Aorta (tissue), 5 donors: ENCODE measurements around the gene CSH2. TPM values are rescaled to one million over a fixed set of nuclear protein-coding genes. Genes with fewer than 3 reads are reported as not detected.
"Not testable (repeated sequence)": the region's sequence is repeated elsewhere in the genome, so short reads cannot be mapped to it uniquely, and the experiment has no call there.

Experiments used
- ATAC-seq: fragments of 200-7000 bp; cut with Tn5 transposase; one replicate; pipeline ENCODE4 v1.9.1; 2022; ENCODE audit warnings: moderate library complexity; ENCODE audit not compliant: low FRiP score
- DNase-seq, 2 donors: peaks; one replicate each; pipeline ENCODE4 v3.0.0-alpha.2; 2020
- H3K27ac ChIP-seq, 2 donors: one replicate each; pipeline ENCODE4 v1.5.1; 2013; ENCODE audit warnings: low read length in 2 of 2, mild to moderate bottlenecking in 2 of 2, moderate library complexity in 2 of 2, control low read depth in 1 of 2, inconsistent platforms in 1 of 2, low read depth in 1 of 2
- H3K27me3 ChIP-seq, 2 donors: one replicate each; pipeline ENCODE4 v1.6.1; 2013; ENCODE audit warnings: control low read depth in 1 of 2, low read length in 1 of 2, mild to moderate bottlenecking in 1 of 2, moderate library complexity in 1 of 2; ENCODE audit not compliant: insufficient read depth in 2 of 2, control insufficient read depth in 1 of 2
- H3K36me3 ChIP-seq, 2 donors: one replicate each; pipeline ENCODE4 v1.6.1; 2013; ENCODE audit warnings: control low read depth in 1 of 2, low read length in 1 of 2, mild to moderate bottlenecking in 1 of 2; ENCODE audit not compliant: insufficient read depth in 2 of 2, control insufficient read depth in 1 of 2
- H3K4me1 ChIP-seq, 2 donors: one replicate each; pipeline ENCODE4 v1.6.1; 2013; ENCODE audit warnings: low read length in 2 of 2, control low read depth in 1 of 2, mild to moderate bottlenecking in 1 of 2, moderate library complexity in 1 of 2; ENCODE audit not compliant: insufficient read depth in 2 of 2, control insufficient read depth in 1 of 2
- H3K4me3 ChIP-seq, 2 donors: one replicate each; pipeline ENCODE4 v1.5.1; 2013; ENCODE audit warnings: low read length in 2 of 2, control low read depth in 1 of 2, mild to moderate bottlenecking in 1 of 2
- H3K9me3 ChIP-seq: one replicate; pipeline ENCODE4 v1.6.1; 2013; ENCODE audit warnings: mild to moderate bottlenecking, low read length; ENCODE audit not compliant: control insufficient read depth
- WGBS, 2 donors: extraction: QIAGEN DNeasy Blood & Tissue Kit; methylation state at CpG; one replicate each; pipeline ENCODE4 v1.1.7; 2013; 5-methylcytosine and 5-hydroxymethylcytosine counted together
- intact Hi-C, 2 donors: fragments of 100-400 bp; cut with DNase I; formaldehyde crosslinking; loops; one replicate each; pipeline versions ENCODE4 v1.14.2 to v1.15.0; 2022
- polyA plus RNA-seq, 2 donors: library from polyadenylated mRNA; stranded (reverse); fragments of 200-250 nt; gene quantifications; one replicate each; pipeline ENCODE4 v1.2.3, GENCODE V29; 2013
- total RNA-seq, 2 donors: library from RNA; stranded (reverse); fragmentation: NEBNext Ultra II Directional; extraction: Animal tissue kit (Norgen Biotek cat#: 25700); gene quantifications; one replicate each; pipeline ENCODE4 v1.2.1, GENCODE V29; 2021
- donor health status: healthy with polysubstance abuse.
- donor health status: Bipolar disorder and iron deficiency.
- donor health status: DM: no; HTN: no; CAD: no.
- donor health status: DM: no; HTN: no; CAD: no.
- donor health status: DM: yes; HTN: yes; CAD: no.

CSH2 gene
- total and polyA plus RNA-seq, 4 donors: not detected

- H3K9me3 ChIP-seq: no peaks in the 10 kb centered on the region
- intact Hi-C loops: loop anchor here (5.0 to 10.0 kb wide), 3 partner anchors 108 to 216 kb away; partner anchors contain the start of genes ERN1 (in 1 of the 2) and ICAM2 (in 1 of the 2)
- H3K27ac ChIP-seq: no peak overlapping the region
- H3K27me3 ChIP-seq: no peaks in the 10 kb centered on the region
- 77 to 80% methylated on average over 12 of the region's 12 CpGs for WGBS, 2 donors
- no peaks in the 10 kb centered on the region for H3K4me1 ChIP-seq
- DNase-seq (peak; percentile 29 to 34), ATAC-seq (no peak)
- no peak overlapping the region for H3K4me3 ChIP-seq
- no peaks in the 10 kb centered on the region for H3K36me3 ChIP-seq
Observed at GRCh38 chr17:63916566-63917185, 43.2 kb upstream of the CSH2 start.

GRCh38 chr17:63915753-63916152, 42.3 kb upstream of the CSH2 start:
- H3K9me3 ChIP-seq, H3K4me1 ChIP-seq, H3K4me3 ChIP-seq, H3K27ac ChIP-seq, H3K27me3 ChIP-seq, ATAC-seq, H3K36me3 ChIP-seq: not testable (repeated sequence)
- peak; percentile 3 to 30 for DNase-seq
- WGBS, 2 donors: 79 to 80% methylated on average over 10 of the region's 10 CpGs
- intact Hi-C loops: loop anchor here (5.0 to 10.0 kb wide), 3 partner anchors 109 to 217 kb away; partner anchors contain the start of genes ERN1 (in 1 of the 2) and ICAM2 (in 1 of the 2)

GRCh38 chr17:63914471-63914870, 41.0 kb upstream of the CSH2 start:
- peak; percentile 29 to 61 for DNase-seq
- Histone ChIP-seq H3K27me3 (no peaks in the 10 kb centered on the region), H3K36me3 (no peaks in the 10 kb centered on the region), H3K9me3 (no peaks in the 10 kb centered on the region), H3K27ac (no peak overlapping the region), H3K4me1 (no peaks in the 10 kb centered on the region), H3K4me3 (no peak overlapping the region)
- intact Hi-C loops: loop anchor here in 1 of 2 donors (5.0 to 10.0 kb wide), 2 partner anchors 110 to 223 kb away; partner anchors contain the start of gene ICAM2
- ATAC-seq: no peak
- WGBS, 2 donors: 94% methylated on average over 7 of the region's 7 CpGs

- Histone ChIP-seq H3K27me3 (no peaks in the 10 kb centered on the region), H3K4me3 (no peak overlapping the region), H3K9me3 (no peaks in the 10 kb centered on the region), H3K27ac (no peak overlapping the region), H3K4me1 (no peaks in the 10 kb centered on the region), H3K36me3 (no peaks in the 10 kb centered on the region)
- DNase-seq: no peak
- 42 to 47% methylated on average over 7 of the region's 8 CpGs for WGBS, 2 donors
- intact Hi-C loops: loop anchor here in 1 of 2 donors (5.0 to 10.0 kb wide), 2 partner anchors 113 to 226 kb away; partner anchors contain the start of gene ICAM2
- ATAC-seq: peak; percentile 78
Observed at GRCh38 chr17:63911657-63912100, 38.2 kb upstream of the CSH2 start.

- ATAC-seq (no peak), DNase-seq (no peak)
- H3K27ac ChIP-seq: no peak within 1 kb of the TSS
- H3K27me3 ChIP-seq: no peaks in the 10 kb centered on the region
- H3K4me3 ChIP-seq: no peak within 1 kb of the TSS
- H3K9me3 ChIP-seq: no peaks in the 10 kb centered on the region
- no peaks in the 10 kb centered on the region for H3K4me1 ChIP-seq
- intact Hi-C loops: loop anchor here in 1 of 2 donors (5.0 to 10.0 kb wide), 2 partner anchors 114 to 226 kb away; partner anchors contain the start of gene ICAM2
- H3K36me3 ChIP-seq: no peaks in the 10 kb centered on the region
- 61 to 67% methylated on average over 14 to 15 of the region's 15 CpGs for WGBS, 2 donors
Observed at GRCh38 chr17:63911041-63911635, 37.7 kb upstream of the CSH2 start, which contains the start of gene CSHL1. Gene CSHL1 (minus strand): TSS chr17:63911258. CDS start chr17:63911196, 62 bp downstream.

GRCh38 chr17:63910096-63910495, 36.6 kb upstream of the CSH2 start:
- Histone ChIP-seq H3K9me3 (no peaks in the 10 kb centered on the region), H3K36me3 (no peaks in the 10 kb centered on the region), H3K4me3 (no peak overlapping the region), H3K27ac (no peak overlapping the region), H3K27me3 (no peaks in the 10 kb centered on the region), H3K4me1 (no peaks in the 10 kb centered on the region)
- intact Hi-C loops: loop anchor here in 1 of 2 donors (5.0 to 10.0 kb wide), 2 partner anchors 115 to 227 kb away; partner anchors contain the start of gene ICAM2
- ATAC-seq (no peak), DNase-seq (no peak)
- WGBS, 2 donors: 80 to 86% methylated on average over 14 of the region's 14 CpGs

- intact Hi-C loops, H3K9me3 ChIP-seq, H3K4me1 ChIP-seq, DNase-seq, H3K27me3 ChIP-seq, H3K27ac ChIP-seq, H3K4me3 ChIP-seq, H3K36me3 ChIP-seq, ATAC-seq: not testable (repeated sequence)
- 86 to 89% methylated on average over 10 of the region's 10 CpGs for WGBS, 2 donors
Observed at GRCh38 chr17:63909586-63909985, 36.1 kb upstream of the CSH2 start.

- H3K27ac ChIP-seq, ATAC-seq, H3K27me3 ChIP-seq, DNase-seq, H3K4me1 ChIP-seq, H3K9me3 ChIP-seq, H3K4me3 ChIP-seq, intact Hi-C loops, H3K36me3 ChIP-seq: not testable (repeated sequence)
- WGBS, 2 donors: 64 to 68% methylated on average over 10 to 11 of the region's 12 CpGs
Observed at GRCh38 chr17:63907161-63907778, 33.8 kb upstream of the CSH2 start.
